M059J (cell line): ENCODE results near the gene PLCL2. TPM values are rescaled to one million over a fixed set of nuclear protein-coding genes. Genes with fewer than 3 reads are reported as not detected.
A peak's percentile ranks its signal among the peaks of the same experiment; 100 is the strongest.

ENCODE experiments used
- DNase-seq: peaks from one replicate; pipeline ENCODE4 v3.0.0-alpha.2; 2012; ENCODE audit warnings: low read depth
- total RNA-seq: library from RNA; depleted of rRNA; stranded (reverse); fragments of >200 nt; shearing (Covaris generic); gene quantifications from 2 replicates; pipeline ENCODE4 v1.2.3, GENCODE V29; 2014

The PLCL2 gene
- total RNA-seq, 1 experiment from 2014 or later, result 0.71 TPM

- DNase-seq, result no peak
These were observed 19.4 kb upstream of the PLCL2 start for GRCh38 chr3:16865335-16865734.

- peak; percentile 77 for DNase-seq
These were observed 18.2 kb upstream of the PLCL2 start for GRCh38 chr3:16866571-16866970.

DNA sequence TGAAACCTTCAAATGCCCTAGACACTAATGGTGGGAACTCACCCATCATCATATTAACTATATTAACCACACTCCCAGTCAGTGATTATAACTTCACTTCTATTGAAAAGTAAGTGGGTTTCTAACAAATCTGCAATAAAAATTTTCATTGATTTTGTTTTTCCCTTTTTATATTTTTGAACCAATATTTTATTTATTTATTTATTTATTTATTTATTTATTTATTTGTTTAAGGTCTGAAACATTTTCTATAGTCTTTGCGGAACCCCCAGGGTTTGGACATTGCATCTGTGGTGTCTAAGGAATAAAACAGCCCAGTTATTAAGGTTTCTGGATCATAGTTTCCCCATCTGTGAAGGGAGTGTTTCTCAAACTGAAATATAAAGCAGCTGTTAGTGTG lies 16.2 kb upstream of the PLCL2 start:
- DNase-seq, result no peak

GRCh38 chr3:16869261-16870005 lies 15.3 kb upstream of the PLCL2 start:
- DNase-seq, result peak; percentile 13

DNA sequence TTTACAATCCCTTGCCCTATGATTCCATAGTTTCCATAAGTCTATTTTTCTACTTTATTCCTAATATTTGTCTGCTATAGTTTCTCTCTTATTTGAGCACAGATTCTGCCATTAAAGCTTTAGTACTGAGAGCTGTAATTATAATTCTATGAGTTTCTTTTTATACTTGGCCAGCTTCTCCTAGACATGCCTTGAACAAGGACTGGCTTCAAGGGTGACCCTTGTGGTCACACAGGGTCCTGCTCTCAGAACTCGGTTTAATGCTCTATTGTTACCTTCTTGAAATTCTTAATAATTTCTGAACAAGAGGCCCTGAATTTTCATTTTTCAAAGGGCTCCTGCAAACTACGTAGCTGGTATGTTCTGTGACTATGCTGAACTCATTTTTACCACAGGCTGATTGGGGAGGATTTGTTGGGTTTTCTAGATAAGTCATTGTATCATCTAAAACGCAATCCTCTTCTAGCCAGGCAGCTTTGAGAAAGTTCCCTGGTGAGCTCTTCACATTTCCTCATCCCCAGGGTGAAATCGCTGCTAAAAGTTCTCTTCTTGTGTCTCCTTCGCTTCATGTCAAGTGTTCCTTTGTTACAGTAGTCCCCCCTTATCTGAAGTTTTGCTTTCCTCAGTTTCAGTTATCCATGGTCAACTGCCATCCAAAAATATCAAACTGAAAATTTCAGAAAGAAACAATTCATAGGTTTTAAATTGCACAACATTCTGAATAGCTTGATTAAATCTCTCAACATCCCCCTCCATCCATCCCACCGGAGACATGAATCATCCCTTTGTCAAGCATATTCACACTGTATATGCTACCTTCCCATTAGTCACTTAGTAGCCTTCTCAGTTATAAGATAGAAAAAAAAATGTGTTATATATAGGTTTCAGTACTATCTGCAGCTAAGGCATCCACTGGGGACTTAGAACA lies 12.6 kb upstream of the PLCL2 start:
- peak; percentile 20 for DNase-seq

DNA sequence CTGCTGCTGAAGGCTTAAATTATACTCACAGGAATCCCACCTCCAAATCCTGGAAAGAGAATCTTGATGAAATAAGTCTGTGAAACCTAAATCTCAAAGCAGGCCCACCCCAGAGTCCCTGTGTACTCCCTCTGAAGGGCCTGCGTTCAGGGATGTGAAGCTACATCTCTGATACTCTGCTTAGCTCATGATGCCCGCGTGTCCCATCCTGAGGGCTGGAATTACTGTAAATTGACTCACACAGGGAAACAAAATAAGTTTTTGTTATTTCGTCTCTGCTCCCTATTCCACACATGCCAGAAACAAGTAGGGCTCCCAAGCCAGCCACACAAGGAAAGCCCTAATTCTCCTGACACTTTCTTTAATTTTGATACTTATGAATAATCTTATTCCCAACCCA lies 10.9 kb upstream of the PLCL2 start:
- DNase-seq, result no peak

- DNase-seq, result no peak
These were observed 8.7 kb upstream of the PLCL2 start for GRCh38 chr3:16875876-16876550.

DNA sequence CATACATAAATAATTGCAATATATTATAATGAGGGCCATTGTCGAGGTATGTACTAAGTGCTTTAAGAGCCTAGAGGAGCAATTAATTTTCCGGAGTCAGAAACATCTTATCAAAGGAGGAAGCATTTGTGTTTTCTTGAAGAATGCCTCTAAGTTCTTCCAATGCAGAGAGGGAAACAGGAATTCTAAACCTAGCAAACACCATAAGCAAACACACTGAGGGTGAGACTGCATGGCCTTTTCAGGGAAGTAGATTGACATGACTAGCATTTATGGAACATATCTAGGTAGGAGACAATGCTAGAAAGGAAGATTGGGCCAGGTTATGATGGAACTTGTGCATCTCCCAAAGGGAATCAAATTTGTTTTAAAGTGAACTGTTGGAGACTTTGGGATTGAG lies 7.2 kb upstream of the PLCL2 start:
- no peak for DNase-seq

DNA sequence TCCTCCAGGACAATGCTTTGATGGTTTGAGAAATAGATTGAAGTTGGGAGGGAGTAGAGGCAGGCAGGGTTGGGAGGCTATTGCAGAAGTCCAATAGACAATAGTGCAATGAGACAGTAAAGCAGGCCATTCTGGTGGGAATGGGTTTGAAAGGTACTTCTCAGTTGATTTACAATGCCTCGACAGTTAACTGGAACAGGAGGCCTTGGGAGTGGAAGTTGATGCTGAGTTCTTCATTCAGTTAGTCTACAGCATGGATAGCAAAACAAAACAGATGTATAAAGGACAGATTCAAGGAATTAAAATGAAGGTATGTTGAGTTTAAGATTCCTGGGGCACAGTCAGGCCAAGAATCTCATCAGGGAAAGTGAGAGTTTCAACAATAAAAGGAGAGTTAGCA lies 6.8 kb upstream of the PLCL2 start:
- no peak for DNase-seq

- DNase-seq, result no peak
These were observed 2.7 kb upstream of the PLCL2 start for GRCh38 chr3:16881896-16882630.

GRCh38 chr3:16883057-16883722 lies 1.6 kb upstream of the PLCL2 start:
- no peak for DNase-seq

DNA sequence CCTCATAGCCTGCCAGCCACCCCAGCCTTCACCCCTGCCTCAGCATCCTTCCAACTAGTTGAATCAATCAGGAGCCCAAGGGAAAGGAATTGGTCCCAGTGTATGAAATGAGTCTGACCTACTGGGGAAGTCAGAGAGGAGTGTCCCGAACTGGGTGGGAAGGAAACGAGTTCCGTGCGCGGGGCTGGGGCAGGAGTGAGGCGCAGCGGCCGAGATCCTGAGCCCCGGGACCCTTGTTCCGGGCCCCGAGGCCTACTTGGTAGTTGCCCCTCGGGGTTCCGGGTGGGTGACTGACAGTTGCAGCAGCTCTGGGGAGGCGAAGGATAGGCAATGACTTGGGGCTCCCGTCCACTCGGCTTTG lies 1.1 kb upstream of the PLCL2 start:
- no peak for DNase-seq

GRCh38 chr3:16884084-16884747 lies 539 bp upstream of the PLCL2 start:
- no peak for DNase-seq

DNA sequence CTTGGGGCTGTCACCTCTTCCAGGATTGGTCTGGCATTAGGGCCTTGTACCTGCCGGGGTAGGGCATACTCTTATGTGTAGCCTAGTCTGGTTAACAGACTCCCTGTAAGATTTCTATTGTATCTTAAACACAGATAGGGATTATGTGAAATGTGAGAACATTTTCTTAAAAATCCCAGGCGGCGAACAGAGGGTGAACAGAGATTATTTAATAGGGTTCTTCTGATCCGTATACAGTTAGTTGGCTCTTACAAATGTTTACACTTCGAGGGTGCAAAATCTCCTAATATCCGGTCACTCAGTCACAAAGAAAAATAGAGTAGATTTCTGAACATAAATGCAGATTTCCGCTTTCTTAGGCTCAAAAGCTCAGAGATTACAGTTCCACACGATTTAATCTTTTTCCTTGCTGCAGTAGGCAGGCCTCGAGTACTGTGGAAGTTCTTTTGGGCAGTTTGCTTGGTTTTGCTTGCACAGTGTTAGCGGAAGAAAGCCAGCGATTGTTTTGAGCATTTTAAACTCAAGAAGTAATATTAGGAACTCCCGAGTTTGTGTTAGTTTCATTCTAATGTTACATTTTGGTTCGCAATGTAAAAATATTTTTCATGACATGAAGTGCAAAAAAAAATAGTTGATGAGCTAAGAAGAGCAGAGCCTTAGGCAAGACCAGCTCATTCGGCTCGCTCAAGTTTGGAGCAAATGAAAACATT lies 993 bp downstream of the PLCL2 start:
- DNase-seq, result no peak

DNA sequence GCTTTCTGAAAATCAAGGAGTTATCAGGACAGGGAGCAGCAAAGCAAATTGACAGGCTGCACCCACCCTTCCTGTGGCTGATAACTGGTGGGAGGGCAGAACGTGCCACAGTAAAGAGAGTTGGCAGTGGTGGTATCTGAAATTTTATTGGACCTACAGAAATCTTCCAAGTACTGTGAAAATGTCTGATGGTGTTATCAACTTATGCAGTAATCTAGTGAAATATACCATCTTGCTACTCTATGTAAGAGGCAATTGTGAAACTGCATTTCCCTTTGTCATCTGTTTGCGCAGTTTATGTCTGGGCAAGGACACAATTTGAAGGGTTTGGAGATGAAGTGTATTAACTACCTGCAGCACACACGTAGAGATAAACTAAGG lies 1.5 kb downstream of the PLCL2 start:
- DNase-seq, result no peak

DNA sequence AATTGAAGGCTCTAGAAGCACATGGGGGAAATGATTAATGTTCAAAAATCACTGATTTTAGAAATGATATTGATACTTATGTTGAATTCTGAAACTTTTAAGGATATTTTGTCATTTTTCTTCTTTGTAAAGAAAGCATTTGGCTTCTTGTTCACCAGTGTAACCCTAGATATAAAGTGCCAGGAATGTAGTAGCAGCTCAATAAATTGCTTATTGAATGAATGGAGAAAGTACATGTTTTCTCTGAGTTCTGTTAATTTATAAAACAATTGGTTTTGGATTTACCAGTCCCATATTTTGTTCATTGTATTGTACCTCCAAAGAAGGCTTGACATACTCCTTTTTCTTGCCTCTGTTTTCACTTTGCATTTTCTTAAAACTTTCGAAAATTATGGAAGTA lies 2.4 kb downstream of the PLCL2 start:
- DNase-seq, result no peak

GRCh38 chr3:16888356-16888755 lies 3.6 kb downstream of the PLCL2 start:
- no peak for DNase-seq

- DNase-seq, result peak; percentile 70
These were observed 4.2 kb downstream of the PLCL2 start for GRCh38 chr3:16888785-16889607.
